SK-N-DZ (cell line): ENCODE results near the gene EPB41L2.
"Not testable (repeated sequence)": the region's sequence is repeated elsewhere in the genome, so short reads cannot be mapped to it uniquely, and the experiment has no call there.

ENCODE experiments used
- DNase-seq: peaks from one replicate; pipeline ENCODE4 v3.0.0-alpha.2; 2015; ENCODE audit warnings: low spot score

The EPB41L2 gene

DNA sequence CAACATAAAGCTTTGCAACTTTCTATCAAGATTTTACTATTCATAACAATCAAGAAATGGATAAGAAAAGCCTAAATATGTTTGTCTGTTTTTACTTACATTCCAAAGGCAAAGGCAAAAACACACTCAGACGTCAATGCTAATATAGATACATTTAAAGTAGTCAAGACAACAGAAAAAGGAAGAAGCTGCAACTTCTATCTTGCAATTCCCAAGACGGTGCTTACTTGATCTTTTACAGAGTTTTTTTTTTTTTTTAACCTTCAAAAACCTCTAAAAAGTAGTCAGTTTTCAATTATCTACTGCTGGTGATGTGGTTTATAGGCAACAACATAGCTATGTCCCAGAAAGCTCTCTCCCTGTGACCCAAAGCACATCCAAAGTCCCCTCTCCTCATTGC, 58.1 kb downstream of the EPB41L2 start:
- DNase-seq: no peak

DNA sequence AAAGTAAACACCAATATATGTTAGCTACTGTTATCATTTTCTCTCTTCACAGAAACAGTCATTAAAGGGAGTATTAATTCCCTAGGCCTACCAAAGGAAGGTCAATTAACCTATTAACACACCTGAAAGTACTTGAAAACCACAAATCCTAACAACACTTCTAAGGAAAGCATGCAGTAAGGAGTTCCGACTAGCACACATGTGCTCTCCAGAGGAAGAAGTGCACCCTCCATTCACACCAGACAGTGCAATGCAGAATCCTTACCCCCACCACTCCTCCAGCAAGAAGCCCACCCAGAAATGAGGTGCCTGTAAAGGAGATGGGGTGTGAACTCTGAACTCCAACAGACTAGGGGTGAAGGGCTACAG, 58.7 kb downstream of the EPB41L2 start:
- DNase-seq: no peak

DNA sequence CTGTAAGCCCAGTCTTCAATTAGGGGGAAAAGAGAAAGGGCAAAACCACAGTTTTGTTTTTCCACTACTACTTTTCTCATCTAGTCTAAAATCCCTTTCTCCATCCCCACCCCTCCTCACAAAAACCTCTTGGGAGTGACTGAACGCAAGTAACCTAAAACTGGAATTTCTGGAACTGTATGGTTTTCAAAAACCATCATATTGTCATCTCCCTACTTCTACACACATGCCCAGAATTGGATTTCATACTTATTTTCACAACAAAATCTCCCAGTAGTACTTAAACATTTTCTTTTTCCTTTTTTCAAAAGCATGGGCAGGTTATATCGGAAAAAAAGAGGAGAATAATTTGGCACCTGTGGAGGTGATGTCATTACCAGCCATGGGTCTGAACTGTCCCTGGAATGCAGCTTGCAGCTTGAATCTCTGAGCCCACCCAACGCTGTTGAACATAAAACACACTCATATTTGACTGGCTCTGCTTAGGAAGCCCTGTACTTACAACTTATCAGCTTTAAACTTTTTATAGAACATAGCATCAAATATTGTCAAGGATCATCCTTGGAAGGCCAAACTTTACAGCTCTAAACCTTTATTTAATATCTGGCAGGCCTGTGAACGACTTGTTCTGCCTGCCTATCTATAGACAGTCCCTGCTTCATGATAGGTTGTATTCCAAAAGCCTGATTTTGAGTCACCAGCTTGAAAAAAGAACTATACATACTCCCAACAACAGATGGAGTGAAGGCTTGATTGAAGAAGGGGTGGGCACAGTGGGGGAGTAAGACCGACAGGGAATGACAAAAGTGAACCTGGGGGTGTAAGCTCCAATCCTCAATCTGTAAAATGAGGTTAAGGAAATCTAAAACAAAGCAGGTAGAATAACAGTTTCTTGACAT, 59.3 kb downstream of the EPB41L2 start:
- DNase-seq: no peak

DNA sequence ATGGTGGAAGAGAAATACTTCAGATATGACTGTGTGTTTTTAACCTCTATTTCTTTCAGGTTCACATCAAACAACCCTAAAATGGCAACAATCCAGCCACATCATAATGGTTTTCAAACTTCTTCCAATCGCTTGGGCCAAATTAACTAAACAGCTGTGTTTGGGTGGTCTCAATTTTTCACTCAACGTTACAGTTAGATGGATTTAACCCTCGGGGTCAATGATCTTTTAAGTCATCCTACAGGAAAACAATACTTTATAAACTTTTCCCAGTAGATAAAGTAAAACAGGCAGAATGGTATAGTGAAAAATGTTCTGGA, 60.4 kb downstream of the EPB41L2 start:
- DNase-seq: no peak

DNA sequence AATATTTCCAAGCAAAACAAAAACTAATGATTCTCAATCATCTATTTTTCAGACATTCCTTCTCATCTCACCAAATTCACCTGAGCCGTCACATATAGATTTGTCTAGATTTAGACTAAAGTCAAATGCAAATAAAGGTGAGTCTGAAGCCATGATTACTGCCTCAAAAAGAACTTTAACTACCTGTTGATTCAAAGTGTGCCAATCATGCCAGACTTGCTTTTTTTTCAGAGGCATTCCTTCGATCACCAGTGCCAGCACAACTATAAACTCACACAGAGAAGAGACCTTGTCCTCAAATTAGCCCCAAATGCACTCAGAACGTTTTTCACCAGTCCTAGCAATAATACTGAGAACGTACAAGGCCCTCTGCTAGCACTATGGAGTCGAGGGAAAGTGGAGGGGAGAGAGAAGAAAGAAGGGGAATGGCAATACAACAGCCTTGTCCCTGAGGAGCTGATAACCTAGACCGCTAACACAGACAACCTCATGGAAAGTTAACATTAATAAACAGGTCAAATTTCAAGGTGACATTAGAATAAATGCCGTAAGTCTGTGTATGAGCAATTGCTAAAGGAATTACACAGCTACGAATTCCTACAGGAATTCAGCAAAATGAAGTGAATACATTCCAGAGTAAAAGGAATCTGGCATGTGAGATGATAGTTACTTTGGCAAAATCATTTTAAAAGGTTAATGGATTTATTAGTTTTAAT, 60.9 kb downstream of the EPB41L2 start:
- no peak for DNase-seq

DNA sequence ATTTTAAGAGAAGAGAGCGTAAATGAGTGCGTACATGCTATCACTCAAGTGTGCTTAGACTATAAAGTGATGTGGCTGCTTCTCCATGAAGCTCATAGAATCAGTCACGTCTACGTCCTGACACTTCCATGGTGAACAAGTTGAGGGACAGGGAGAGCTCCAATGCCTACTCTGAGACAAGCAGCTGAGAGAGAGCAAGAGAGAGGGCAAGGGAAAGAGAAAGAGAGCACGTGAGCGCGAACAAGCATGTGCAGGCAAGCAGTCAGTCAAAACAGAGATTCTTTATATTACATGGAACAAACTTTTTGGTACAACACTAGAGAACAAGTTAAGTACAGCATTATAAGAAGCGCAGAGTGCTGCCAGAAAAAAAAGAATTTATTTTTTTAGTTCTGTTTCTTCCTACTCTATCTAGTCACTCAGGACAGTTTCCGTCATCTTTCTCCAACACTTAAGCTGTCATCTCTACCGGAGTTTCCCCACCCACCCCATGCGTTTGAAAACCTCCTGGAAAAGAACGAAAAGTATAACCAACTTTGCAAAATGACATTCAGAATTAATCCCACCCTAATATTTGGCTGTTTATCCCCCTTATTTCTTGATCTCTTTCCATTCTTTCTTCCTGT, 61.8 kb downstream of the EPB41L2 start:
- no peak for DNase-seq

DNA sequence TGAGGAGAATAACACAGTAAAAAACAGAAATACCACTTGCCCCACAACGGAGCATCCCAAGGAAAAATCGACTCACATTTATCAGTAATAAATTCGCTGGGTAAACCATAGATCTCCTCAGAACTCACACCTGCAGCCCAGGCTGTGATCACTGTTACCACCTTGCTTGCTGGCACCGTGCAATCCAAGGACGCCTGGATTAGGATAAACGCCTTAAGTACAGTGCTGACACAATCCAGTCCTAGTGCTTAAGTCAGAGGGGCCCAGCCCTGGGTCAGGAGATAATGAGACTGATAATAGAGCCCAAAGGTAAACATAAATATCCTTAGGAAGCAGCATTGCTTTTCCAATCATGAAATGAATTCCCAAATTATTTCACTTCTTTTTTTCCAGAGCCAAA, 62.5 kb downstream of the EPB41L2 start:
- DNase-seq: peak; percentile 10

DNA sequence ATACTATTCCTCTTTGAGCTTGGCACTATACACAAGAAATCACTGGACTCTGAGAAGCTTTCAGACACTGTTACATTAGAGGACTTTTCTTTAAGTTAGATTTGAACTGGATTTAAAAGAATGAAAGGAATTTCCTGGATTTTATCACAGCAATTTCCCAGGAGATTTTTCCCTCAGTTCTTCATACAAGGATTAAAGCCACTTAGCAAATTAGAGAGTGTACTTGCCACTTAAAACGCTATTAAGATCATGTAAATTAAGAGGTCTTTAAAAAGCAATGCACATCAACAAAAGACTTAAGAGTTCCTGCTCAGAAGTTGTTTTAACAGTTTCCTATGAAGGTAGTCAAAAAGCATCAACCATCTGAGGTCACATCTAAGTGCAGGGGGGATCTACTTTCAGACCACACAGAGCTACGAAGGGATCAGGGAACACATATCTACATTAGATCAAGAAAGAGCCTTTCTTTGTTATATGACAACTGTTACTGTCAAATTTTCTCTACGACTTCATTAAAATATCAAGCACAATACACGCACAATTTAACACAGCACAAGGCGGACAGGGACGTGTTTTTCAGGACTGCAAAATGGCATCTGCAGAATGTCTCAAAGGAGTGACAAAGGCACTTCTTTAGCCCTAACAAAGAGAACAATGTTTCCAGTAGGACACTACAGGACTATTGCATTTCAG, 65.8 kb downstream of the EPB41L2 start:
- peak; percentile 14 for DNase-seq

DNA sequence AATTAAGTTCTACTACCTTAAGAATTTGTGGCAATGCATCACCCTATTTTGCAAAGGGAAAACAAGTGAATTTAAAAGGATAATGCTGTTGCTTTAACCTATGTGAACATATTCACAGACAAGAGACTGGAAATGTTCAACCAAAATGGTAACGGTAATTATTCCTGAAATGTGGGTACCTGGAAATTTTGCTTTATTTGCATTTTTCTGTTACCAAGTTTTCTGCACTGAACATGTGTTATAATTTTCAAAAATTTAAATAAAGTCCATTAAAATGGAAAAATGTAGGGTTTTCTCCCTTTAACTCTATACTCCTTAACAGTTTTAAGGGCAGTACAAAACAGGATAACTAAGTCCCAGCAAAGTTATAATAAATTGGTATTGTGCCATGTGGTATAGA, 66.4 kb downstream of the EPB41L2 start:
- DNase-seq: no peak

DNA sequence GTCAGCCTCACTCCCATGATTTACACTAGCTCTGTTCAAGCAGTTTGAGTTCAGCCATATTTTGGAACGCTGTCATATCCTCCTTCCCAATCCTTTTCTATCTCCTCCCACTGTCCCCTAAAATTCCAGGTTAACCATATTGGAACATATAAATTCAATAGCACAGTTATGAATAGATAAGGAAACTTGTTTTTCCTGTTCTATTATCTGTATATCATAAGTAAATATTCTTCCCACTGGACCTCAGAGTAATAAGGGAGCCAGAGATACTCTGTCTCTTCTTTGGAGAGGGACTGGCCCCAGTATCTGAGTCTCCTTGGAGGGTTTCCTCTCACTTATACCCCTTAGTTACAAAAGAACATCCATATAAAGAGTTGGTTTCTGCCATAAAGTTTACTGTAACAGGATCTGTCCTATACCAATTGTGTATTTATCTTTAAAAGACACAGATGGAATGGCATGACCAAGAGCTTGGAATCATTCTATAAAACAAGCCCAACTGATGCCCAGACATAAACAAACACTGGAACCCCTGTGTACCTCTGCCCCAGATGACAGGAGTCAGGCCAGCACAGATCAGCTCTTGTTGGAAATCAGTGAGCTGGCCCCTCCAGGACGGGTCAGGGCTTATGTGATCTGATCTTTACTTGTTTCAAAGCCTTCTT, 67.1 kb downstream of the EPB41L2 start:
- no peak for DNase-seq

DNA sequence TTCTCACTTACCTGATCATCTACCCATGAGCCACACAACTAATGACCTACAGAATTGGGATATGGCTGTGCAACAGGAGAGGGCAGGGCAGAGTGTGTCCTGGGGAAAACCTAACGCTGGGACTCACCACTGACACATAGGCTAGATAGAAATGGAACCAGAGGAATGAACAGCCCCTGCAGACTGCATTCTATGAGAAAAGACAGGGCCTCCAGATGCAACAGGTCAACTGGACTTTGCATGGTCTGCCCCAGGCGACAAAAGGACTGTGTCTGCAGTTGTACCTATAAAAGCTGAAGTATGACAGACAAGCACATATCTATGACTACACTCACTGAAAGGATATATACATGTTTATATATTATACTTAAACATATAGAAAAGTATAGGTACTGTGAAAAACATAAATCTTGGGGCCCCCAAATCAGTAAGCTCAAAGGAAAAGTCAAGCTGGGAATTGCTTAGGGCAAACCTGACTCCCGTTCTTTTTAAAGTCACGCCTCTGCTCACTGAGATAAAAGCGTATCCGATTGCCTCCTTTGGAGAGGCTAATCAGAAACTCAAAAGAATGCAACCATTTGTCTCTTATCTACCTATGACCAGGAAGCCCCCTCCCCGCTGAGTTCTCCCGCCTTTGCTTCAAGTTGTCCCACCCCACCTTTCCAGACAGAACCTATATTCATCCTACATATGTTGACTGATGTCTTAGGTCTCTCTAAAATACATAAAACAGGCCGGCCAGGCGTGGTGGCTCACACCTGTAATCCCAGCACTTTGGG, 68.5 kb downstream of the EPB41L2 start:
- DNase-seq: no peak

DNA sequence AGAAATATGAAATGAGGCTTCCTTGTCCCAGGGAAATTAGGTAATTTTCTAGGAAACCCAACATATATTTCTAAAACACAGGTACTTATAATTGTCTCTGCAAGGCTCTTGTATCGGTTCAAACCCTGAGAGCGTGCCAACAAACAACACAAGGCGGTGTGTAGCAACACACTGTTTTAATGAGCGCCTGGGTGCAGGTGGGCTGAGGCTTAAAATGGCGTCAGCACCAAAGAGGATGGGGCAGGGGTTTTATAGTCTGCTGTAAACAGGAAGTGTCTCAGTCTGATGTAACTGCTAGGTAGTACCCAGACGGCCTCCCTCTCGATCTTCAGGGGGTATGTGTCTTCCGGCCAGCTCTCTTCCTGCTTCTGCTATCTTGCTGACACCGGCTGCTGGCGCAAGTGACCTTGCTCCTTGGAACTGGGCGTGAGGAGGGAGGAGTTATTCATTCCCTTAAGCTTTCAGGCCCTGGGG, 69.7 kb downstream of the EPB41L2 start:
- no peak for DNase-seq

DNA sequence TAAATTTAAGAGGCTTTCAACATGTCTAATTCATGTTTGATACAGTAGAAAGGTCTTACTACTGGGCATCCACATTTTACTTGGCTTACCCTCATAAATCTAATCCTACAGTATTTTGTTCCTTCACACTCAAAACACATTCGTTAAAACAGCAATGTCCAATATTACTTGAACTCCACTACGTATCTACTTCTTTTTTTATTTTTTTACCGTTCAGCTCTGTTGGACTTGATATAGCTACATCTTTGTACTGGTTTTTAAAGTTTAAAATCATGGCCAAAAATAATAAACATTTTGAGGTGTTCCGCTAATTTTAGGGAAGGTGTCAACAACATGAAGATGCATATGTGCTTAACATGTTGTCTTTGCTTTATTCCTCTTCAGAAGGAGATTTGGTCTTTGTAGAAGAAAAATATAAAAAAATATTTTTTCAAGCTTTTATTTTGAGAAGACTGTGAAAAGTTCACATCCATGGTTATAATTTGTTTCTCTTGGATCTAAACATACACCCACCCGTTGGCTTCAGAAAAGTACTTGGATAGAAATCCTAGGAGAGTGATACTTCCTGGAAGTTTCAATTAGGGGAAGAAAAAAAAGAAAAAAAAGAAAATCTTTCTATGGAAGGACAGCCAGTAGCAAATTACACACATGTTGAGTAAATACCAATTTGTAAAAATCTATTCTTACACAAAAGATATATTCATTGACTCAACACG, 71.5 kb downstream of the EPB41L2 start:
- no peak for DNase-seq

DNA sequence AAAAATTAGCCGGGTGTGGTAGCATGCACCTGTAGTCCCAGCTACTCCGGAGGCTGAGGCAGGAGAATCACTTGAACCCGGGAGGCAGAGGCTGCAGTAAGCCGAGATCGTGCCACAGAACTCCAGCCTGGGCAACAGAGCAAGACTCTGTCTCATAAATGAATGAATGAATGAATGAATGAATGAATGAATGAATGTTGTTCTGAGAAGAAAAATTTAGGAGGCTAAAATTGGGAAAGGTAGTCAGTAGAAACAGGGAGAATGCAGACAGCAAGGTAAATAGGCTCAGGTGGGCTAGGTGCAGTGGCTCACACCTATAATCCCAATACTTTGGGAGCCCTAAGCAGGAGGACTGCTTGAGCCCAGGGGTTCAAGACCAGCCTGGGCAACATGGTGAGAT, 75.5 kb downstream of the EPB41L2 start:
- not testable (repeated sequence) for DNase-seq

DNA sequence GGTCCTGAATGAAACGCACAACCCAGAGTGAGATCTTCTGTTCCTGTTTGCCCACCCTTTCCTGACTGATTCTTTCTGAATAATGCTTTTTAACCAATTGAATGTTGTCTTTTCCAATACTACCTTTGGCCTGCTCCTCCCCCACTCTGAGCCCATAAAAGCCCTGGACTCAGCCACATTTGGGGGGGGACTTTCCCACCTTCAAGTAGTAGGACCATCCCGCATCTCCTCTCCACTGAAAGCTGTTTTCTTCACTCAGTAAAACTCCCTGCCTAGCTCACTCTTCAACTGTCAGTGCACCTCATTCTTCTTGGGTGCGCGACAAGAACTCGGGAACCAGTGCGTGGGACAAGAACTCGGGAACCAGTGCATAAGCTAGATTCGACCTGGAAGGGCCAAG, 77.9 kb downstream of the EPB41L2 start:
- no peak for DNase-seq

DNA sequence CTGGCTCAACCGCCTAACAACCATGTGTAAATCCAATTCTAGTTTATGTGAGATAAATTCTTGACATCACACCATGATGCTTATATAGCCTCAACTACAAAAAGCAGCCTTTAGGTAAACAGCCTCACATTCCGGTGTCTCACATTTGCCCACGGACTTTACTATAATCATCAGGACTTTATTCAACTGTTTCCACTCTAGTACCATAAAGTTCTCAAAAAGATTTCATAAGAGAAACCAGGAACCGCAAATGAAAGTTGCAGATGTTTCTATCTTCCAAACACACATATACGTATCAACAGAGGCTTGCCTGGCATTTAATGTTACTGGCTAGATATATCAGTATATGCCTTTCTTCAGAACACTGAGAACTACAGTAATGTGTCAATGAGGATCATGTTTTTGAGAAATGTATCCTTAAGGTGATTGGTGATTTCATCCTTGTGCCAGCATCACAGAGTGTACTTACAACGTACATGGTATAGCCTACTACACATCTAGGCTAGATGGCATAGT, 80.0 kb downstream of the EPB41L2 start:
- no peak for DNase-seq

DNA sequence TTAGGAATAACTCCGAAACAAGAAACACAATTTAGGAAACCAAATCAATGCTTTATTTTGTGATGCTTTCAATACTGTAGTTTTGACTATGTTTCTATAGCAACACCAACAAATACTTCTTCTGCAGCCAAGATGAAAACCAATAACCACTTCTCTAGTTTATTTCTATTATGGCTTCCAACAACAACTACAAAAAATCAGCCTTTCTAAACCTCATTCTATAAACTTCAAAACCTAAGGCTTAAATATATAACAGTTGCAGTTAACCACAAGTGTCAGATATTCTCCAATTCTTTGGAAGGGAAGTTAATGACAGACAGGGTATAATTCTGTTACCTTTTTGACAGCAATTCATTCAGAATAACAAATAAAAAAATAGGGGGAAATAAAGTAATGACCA, 80.9 kb downstream of the EPB41L2 start:
- DNase-seq: no peak

DNA sequence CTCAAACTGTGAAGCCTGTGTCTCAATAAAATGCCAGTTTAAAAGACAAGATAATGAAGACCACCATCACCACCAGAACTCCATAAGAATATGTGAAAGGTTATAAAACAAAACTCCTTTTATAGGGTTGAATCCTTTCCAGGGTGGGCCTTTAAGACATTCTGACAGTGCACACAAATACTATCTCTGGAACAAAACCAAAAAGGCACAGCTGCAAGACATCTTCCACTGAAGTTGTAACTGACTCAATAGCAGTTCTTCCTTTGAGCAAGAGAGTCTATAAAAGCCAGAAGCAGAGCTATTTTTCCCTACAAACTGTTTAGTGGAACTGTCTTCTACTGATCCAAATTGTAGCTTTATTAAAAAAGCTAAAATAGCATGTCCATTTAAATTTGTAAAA, 81.6 kb downstream of the EPB41L2 start:
- no peak for DNase-seq

DNA sequence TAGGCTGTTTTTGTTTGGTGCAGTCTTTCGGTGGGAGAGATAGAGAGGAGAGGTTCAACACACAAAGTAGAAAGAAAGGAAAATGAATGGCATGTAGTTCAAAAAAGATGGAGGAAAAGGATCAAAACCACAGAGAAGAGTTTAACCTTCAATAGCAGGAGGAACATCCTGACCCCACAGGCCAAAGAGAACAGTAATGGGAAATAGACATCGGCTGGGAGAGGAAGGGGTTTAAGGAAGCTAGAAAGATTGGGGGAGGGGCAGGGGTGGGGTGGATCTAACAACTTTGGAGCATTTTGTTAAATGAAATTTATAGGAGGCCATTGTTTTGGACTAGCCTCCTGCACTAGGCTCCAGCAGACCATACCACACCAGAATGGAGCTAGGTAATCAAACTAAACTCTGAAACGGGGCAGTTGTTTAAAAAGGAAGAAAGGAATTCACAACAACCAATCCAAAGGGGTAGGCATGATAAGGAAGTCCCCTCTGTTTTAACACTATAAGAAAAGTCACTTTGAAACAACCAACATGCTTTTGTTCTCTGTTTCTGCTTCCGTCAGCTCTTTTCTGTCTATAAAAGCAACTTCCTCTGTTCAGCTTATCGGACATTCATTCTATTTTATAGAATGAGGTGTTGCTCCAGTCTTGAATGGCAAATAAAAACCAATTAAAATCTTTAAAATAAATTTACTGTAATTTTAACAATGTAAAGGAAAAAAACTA, 82.6 kb downstream of the EPB41L2 start:
- no peak for DNase-seq
